PC-9 (cell line): ENCODE measurements around the gene PGS1. TPM values are rescaled to one million over a fixed set of nuclear protein-coding genes. Genes with fewer than 3 reads are reported as not detected.

Experiments
- BruUV-seq: library from RNA; stranded (reverse); fragments of 400-500 nt; replicated peaks from 2 replicates; lab custom pipeline; 2021; lab: Mats Ljungman, UMichigan
- CTCF ChIA-PET: fragments of 300-600 bp; sonication (Branson Sonifier 250); formaldehyde crosslinking; loops from one replicate; lab custom pipeline; 2022; ENCODE audit warnings: antibody characterized with exemption; lab: Charles Lee
- POLR2A ChIA-PET: fragments of 300-600 bp; sonication (Branson Sonifier 250); formaldehyde crosslinking; loops from one replicate; lab custom pipeline; 2022; ENCODE audit warnings: antibody characterized with exemption; ENCODE audit not compliant: unreplicated experiment; lab: Charles Lee
- DNase-seq, 2 experiments: peaks; one replicate each; pipeline versions ENCODE4 v3.0.0 to v3.0.0-alpha.2; 2015 to 2022; ENCODE audit warnings: mixed read lengths in 1 of 2
- H2AFZ ChIP-seq: fragments of 200-600 bp; sonication (generic); 2 replicates; pipeline ENCODE4 v1.8.1; 2017; ENCODE audit warnings: antibody characterized with exemption
- H3F3A ChIP-seq: fragments of 200-600 bp; sonication (generic); 2 replicates; pipeline ENCODE4 v1.8.1; 2017; ENCODE audit warnings: antibody characterized with exemption, mild to moderate bottlenecking, low read depth; ENCODE audit not compliant: insufficient read depth
- H3K27ac ChIP-seq: fragments of 200-600 bp; sonication (generic); 2 replicates; pipeline ENCODE4 v1.6.1; 2016; ENCODE audit warnings: mixed run types
- H3K27me3 ChIP-seq: fragments of 200-600 bp; sonication (generic); 2 replicates; pipeline ENCODE4 v1.6.1; 2016; ENCODE audit warnings: low read depth, mixed run types; ENCODE audit not compliant: insufficient read depth
- H3K36me3 ChIP-seq: fragments of 200-600 bp; sonication (generic); 2 replicates; pipeline ENCODE4 v1.6.1; 2016; ENCODE audit warnings: low read depth, mixed run types
- H3K4me1 ChIP-seq: fragments of 200-600 bp; sonication (generic); replicated peaks from 2 replicates; pipeline ENCODE4 v1.6.1; 2016; ENCODE audit warnings: mixed run types; ENCODE audit not compliant: insufficient read depth
- H3K4me2 ChIP-seq: fragments of 200-600 bp; sonication (generic); 2 replicates; pipeline ENCODE4 v1.6.1; 2017; ENCODE audit warnings: mixed run types
- H3K4me3 ChIP-seq: fragments of 200-600 bp; sonication (generic); 2 replicates; pipeline ENCODE4 v1.6.1; 2016; ENCODE audit warnings: mixed run types
- H3K79me2 ChIP-seq: fragments of 200-600 bp; sonication (generic); 2 replicates; pipeline ENCODE4 v1.6.1; 2017; ENCODE audit warnings: low read depth, mixed run types
- H3K9me2 ChIP-seq: fragments of 200-600 bp; sonication (generic); 2 replicates; pipeline ENCODE4 v1.8.1; 2017; ENCODE audit warnings: mild to moderate bottlenecking; ENCODE audit not compliant: insufficient read depth
- H3K9me3 ChIP-seq: fragments of 200-600 bp; sonication (generic); 2 replicates; pipeline ENCODE4 v1.8.1; 2016; ENCODE audit warnings: low read depth; ENCODE audit not compliant: insufficient read depth
- H4K20me1 ChIP-seq: fragments of 200-600 bp; sonication (generic); 2 replicates; pipeline ENCODE4 v1.8.1; 2017; ENCODE audit not compliant: insufficient read depth
- CTCF ChIP-seq: fragments of 200-600 bp; sonication (generic); conservative IDR thresholded peaks from 2 replicates; pipeline ENCODE4 v1.6.1; 2017; ENCODE audit warnings: mixed run types, antibody characterized with exemption, mild to moderate bottlenecking, moderate library complexity
- EZH2 ChIP-seq: fragments of 200-600 bp; sonication (generic); IDR thresholded peaks from 2 replicates; pipeline ENCODE4 v1.8.0; 2017; ENCODE audit warnings: antibody characterized with exemption, low read depth
- intact Hi-C: fragments of 100-400 bp; cut with micrococcal nuclease; formaldehyde crosslinking; loops from one replicate; pipeline ENCODE4 v1.10.0; 2022; ENCODE audit not compliant: unreplicated experiment
- total RNA-seq: library from RNA; stranded (reverse); gene quantifications from 2 replicates; pipeline ENCODE4 v1.2.3, GENCODE V29; 2021

PGS1 gene
- total RNA-seq, 1 experiment from 2014 or later, result 40.2 TPM

GRCh38 chr17:78359321-78359996, 19.0 kb upstream of the PGS1 start:
- no peaks in the 10 kb centered on the region for H3K27me3 ChIP-seq
- H3K4me1 ChIP-seq, result peaks cover 26% of the 10 kb centered on the region
- H3K4me2 ChIP-seq, result peak overlapping the region; percentile 86
- peak overlapping the region; percentile 39; the same call in 1 of the 2 replicates for H3K27ac ChIP-seq
- no peaks in the 10 kb centered on the region; the same call in 1 of the 2 replicates for H3K36me3 ChIP-seq
- ChIA-PET POLR2A (interaction anchor here (0.6 to 1.1 kb wide), 3 partner anchors 44 to 509 kb away, joined by 6 to 14 read pairs (median 7); no protein-coding TSS in a partner anchor), CTCF (interaction anchor here (0.6 kb wide), 2 partner anchors 51 to 1406 kb away, joined by 4 to 13 read pairs; no protein-coding TSS in a partner anchor)
- H3K79me2 ChIP-seq, result peaks cover 40% of the 10 kb centered on the region
- BruUV-seq, result TSS peak; percentile 39
- no peak for TF ChIP-seq EZH2
- TF ChIP-seq CTCF, result no peak
- peaks cover 22% of the 10 kb centered on the region for H4K20me1 ChIP-seq
- no peaks in the 10 kb centered on the region for H3K9me3 ChIP-seq
- no peaks in the 10 kb centered on the region for H3K9me2 ChIP-seq
- peaks cover 14% of the 10 kb centered on the region; the same call in 1 of the 2 replicates for H3F3A ChIP-seq
- DNase-seq, result no peak
- H2AFZ ChIP-seq, result no peak overlapping the region
- intact Hi-C loops, result no loop called here
- peak overlapping the region; percentile 69 for H3K4me3 ChIP-seq

- H3K4me2 ChIP-seq, result peak within 1 kb of the TSS; percentile 91
- ChIA-PET POLR2A (interaction anchor here (0.6 to 1.1 kb wide), 3 partner anchors 45 to 508 kb away, joined by 6 to 14 read pairs (median 7); no protein-coding TSS in a partner anchor), CTCF (interaction anchor here (0.6 kb wide), 2 partner anchors 52 to 1406 kb away, joined by 4 to 13 read pairs; no protein-coding TSS in a partner anchor)
- DNase-seq, result peak; percentile 83 to 98
- no peaks in the 10 kb centered on the region for H3K9me2 ChIP-seq
- H3K9me3 ChIP-seq, result no peaks in the 10 kb centered on the region
- peak within 1 kb of the TSS; percentile 65 for H3K27ac ChIP-seq
- peaks cover 40% of the 10 kb centered on the region for H3K79me2 ChIP-seq
- peaks cover 9% of the 10 kb centered on the region; the same call in 1 of the 2 replicates for H3F3A ChIP-seq
- no peaks in the 10 kb centered on the region for H3K27me3 ChIP-seq
- peak within 1 kb of the TSS; percentile 75 for H3K4me3 ChIP-seq
- TF ChIP-seq EZH2 (no peak), CTCF (no peak)
- intact Hi-C loops, result loop anchor here (1.0 to 10.0 kb wide), 8 partner anchors 17 to 125 kb away; no protein-coding TSS in a partner anchor
- BruUV-seq, result no TSS peak
- H4K20me1 ChIP-seq, result peaks cover 22% of the 10 kb centered on the region
- H2AFZ ChIP-seq, result peak within 1 kb of the TSS; percentile 74
- no peaks in the 10 kb centered on the region; the same call in 1 of the 2 replicates for H3K36me3 ChIP-seq
- peaks cover 26% of the 10 kb centered on the region for H3K4me1 ChIP-seq
Measured at GRCh38 chr17:78359997-78360370, 18.5 kb upstream of the PGS1 start, which contains the start of gene SOCS3. Gene SOCS3 (minus strand): TSS chr17:78360077. CDS start chr17:78359095, 982 bp downstream.

- CTCF ChIA-PET, result interaction anchor here (0.5 to 1.2 kb wide), 8 partner anchors 32 to 347 kb away, joined by 3 to 6 read pairs (median 4); partner anchors contain the start of gene TMC6
- no peaks in the 10 kb centered on the region for H3K9me3 ChIP-seq
- peak; percentile 59 to 95 for DNase-seq
Measured at GRCh38 chr17:78360371-78361224, 17.9 kb upstream of the PGS1 start.

More at GRCh38 chr17:78360371-78361224, 17.9 kb upstream of the PGS1 start:
- POLR2A ChIA-PET, result interaction anchor here (0.6 to 1.1 kb wide), 5 partner anchors 9 to 508 kb away, joined by 3 to 7 read pairs (median 5); no protein-coding TSS in a partner anchor
- H3K9me2 ChIP-seq, result no peaks in the 10 kb centered on the region
- H3K27ac ChIP-seq, result peak overlapping the region; percentile 65
- no TSS peak for BruUV-seq
- H3K36me3 ChIP-seq, result no peaks in the 10 kb centered on the region; the same call in 1 of the 2 replicates
- H3K4me2 ChIP-seq, result peak overlapping the region; percentile 91
- peaks cover 26% of the 10 kb centered on the region for H3K4me1 ChIP-seq
- intact Hi-C loops, result loop anchor here (1.0 to 10.0 kb wide), 8 partner anchors 17 to 124 kb away; no protein-coding TSS in a partner anchor
- TF ChIP-seq CTCF (peak; percentile 87), EZH2 (no peak)
- H4K20me1 ChIP-seq, result peaks cover 22% of the 10 kb centered on the region
- peaks cover 39% of the 10 kb centered on the region for H3K79me2 ChIP-seq
- no peaks in the 10 kb centered on the region for H3K27me3 ChIP-seq
- peak overlapping the region; percentile 74 for H2AFZ ChIP-seq
- peaks cover 3% of the 10 kb centered on the region; the same call in 1 of the 2 replicates for H3F3A ChIP-seq
- peak overlapping the region; percentile 75 for H3K4me3 ChIP-seq
